A549 (cell line): ENCODE data around the gene PNRC2.

Source experiments
- TP53 ChIP-seq: fragments of 250-450 bp; sonication (Bioruptor Pico); IDR thresholded peaks from 2 replicates; pipeline ENCODE4 v1.5.0; 2021; ENCODE audit warnings: mild to moderate bottlenecking, moderate library complexity
- TF ChIP-seq, protein P1 (sequence below): IDR thresholded peaks from 2 replicates; pipeline ENCODE4 v1.6.1; 2012

DNA sequence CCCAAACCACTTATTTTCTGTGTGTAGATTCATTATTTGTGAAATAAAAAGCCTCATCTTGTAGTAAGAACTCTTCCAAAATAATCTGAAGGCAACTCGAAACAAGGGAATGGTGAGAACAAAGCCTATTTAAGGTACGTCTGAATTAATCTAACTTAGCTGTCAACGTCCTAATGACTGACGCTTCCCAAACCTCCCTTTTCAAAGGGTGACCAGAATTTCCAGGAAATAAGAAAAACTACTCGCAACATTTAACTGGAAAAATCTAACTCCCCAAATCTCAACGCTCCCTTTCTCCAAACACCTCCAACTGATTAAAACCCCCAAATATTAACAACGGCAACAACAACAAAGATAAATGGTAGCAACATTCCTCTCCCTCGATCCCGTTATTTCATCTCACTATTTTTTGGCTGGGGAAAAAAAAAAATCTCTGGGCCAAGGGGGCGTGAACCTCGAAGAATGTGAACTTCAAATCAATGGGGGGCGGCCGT is 19.8 kb downstream of the PNRC2 start:
- no peak for TF ChIP-seq TP53 (CRISPR knock-in tag)
- TF ChIP-seq, protein P1, sequence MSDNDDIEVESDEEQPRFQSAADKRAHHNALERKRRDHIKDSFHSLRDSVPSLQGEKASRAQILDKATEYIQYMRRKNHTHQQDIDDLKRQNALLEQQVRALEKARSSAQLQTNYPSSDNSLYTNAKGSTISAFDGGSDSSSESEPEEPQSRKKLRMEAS, result no peak
